Right renal pelvis (tissue), 4 donors: Measurements from ENCODE around the gene CNNM3. TPM values are rescaled to one million over a fixed set of nuclear protein-coding genes. Genes with fewer than 3 reads are reported as not detected.
A peak's percentile ranks its signal among the peaks of the same experiment; 100 is the strongest.
"Not testable (repeated sequence)": the region's sequence is repeated elsewhere in the genome, so short reads cannot be mapped to it uniquely, and the experiment has no call there.

ENCODE experiments used
- DNase-seq, 4 donors: peaks; one replicate each; pipeline ENCODE4 v3.0.0-alpha.2; 2013; ENCODE audit warnings: low read depth in 4 of 4, low spot score in 3 of 4, missing footprints in 1 of 4
- polyA plus RNA-seq, 4 donors: library from polyadenylated mRNA; unstranded; fragments of 120-200 nt; gene quantifications; one replicate each; pipeline ENCODE4 v1.2.1, GENCODE V29; 2013; ENCODE audit not compliant: insufficient read length in 4 of 4

The CNNM3 gene
- polyA plus RNA-seq, 4 donors = 29.5 to 40.1 (median 32.7) TPM

GRCh38 chr2:96798733-96799622 is 17.1 kb upstream of the CNNM3 start:
- no peak for DNase-seq

- DNase-seq = no peak
Observed at GRCh38 chr2:96799623-96799935, 16.5 kb upstream of the CNNM3 start.

DNA sequence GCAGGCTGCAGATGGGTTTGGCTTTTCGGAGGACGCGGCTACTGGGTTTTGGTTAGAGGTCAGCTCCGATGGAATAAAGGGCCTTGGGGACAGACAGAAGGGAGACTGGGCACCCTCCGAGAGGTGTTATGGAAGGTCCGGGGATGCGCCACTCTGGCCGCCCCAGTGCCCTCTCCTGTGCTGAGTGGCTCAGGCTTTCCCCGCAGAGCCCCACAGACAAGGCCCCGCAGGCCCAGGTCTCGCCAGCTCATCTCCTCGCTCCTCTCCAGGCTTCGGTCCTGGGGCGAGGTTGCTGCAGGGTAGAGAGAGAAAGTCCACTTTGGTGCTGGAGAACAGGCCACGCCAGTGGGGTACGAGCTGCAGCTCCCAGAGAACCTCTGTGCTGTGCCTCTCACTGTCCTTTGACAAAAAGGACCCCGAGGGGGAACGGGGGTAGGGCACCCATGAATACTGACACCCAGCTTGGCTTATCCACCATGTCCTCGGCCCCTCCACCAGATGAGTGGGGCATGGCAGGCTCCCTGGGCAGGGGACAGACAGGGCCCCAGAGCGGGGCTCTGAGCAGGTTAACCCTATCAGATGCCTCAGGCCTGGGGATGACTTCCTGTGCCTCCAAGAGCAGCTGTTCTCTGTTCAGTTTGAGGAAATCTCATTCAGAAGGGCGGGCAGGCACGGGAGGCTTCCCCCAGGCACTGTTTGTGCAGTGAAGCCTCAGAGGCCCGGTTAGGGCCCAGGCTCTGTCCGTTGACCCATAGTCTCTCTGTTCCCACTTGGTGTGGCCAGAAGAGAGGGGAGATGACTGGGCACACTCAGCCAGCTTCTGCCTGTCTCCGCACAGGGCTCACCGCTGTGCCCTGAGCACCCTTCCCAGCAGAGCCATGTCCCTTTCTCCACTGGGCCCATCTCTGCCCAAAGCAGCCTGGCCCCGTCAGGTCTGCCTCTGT is 15.7 kb upstream of the CNNM3 start:
- DNase-seq = no peak

DNA sequence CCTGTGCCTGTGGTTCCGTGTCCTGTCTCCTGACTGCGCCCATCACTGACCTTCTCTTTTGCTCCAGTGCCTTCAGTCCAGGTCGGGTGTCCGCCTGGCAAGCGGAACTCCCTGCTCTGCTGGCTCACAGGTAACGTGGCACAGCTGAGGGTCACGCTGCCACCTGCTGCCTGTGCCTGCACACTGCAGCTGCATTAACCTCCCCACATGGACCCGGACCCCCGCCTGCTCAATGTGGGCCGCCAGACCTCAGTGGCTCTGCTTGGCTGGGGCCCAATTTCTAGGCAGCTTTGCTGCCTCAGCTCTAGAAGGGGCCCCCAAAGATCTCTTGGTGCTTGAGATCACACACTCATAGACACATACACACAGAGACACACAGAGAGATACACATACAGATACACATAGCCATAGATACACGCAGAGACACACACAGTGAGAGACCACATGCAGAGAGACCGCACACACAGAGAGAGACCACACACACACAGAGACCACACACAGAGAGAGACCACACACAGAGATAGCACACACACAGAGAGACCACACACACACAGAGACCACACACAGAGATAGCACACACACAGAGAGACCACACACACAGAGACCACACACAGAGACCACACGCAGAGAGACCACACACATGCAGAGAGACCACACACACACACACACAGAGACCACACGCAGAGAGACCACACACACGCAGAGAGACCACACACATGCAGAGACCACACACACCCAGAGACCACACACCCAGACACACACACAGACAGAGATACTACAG is 14.9 kb upstream of the CNNM3 start:
- peak in 2 of 4 donors; percentile 40 to 53 for DNase-seq

DNA sequence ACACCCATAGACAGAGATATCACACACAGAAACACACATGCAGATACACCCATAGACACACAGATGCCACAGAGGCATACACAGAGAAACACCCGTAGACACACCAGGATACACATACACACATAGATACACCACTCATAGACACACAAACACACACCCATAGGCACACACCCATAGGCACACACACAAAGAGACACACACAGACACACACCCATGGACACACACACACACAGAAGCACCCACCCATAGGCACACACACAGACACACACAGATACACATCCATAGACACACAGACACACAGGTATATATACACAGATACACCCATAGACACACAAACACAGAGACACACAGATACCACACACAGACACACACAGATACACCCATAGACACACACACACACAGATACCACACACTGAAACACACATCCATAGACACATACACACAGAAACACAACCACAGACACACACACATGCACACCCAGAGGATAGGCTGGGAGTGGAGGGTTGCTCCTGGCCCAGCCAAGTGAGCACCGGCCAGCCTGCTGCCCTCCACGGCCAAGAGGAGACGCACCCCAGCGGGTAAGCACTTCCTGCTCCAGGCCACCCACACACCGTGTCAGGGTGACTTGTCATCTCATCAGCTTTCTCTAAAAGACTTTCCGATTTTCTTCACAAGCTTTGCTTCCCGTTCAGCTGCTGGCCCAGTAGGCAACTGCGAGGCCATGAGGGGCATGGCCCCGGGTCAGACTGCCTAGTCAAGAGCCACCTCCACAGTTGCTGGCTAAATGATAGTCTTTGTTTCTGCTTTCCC is 14.1 kb upstream of the CNNM3 start:
- no peak for DNase-seq

DNA sequence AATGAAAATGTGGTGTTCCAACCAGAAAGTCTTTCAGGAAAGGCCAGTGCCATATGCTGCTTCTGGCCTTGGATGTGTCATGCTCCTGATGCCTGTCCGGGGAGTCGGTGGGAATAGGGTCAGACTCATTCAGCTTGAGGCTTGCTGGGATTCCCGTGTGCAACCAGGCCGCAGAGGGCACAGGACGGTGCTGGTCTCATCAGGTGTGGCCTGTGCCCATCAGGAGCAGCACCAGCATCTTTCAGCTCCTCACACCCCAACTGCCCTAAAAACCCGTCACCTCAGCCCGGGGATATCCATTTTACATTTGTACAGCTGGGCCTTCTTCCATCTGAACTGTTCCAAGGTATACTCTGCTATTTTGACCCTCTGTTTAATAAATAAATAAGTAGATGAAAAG is 13.3 kb upstream of the CNNM3 start:
- no peak for DNase-seq

- DNase-seq = no peak
Observed at GRCh38 chr2:96804986-96805385, 11.1 kb upstream of the CNNM3 start.

DNA sequence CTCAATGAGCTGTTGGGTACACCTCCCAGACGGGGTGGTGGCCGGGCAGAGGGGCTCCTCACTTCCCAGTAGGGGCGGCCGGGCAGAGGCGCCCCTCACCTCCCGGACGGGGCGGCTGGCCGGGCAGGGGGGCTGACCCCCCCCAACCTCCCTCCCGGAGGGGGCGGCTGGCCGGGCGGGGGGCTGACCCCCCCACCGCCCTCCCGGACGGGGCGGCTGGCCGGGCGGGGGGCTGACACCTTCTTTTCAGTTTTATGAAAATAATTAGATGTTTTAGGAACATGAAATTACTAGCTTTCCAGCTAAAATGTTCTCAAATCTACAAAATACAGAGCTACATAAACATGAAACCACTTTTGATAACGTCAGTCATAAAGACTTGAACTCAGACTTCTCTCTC is 10.1 kb upstream of the CNNM3 start:
- not testable (repeated sequence) for DNase-seq

- DNase-seq = no peak
Observed at GRCh38 chr2:96806468-96807126, 9.5 kb upstream of the CNNM3 start.

DNA sequence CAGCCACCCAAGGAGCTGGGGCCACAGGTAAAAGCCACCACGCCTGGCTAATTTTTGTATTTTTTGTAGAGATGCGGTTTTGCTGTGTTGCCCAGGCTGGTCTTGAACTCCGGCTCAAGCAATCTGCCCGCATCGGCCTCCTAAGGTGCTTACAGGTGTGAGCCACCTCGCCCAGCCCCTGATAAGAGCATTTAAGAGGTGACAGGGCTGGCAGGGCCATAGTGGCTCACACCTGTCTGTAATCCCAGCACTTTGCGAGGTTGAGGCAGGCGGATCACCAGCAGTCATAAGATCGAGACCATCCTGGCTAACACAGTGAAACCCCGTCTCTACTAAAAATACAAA is 9.0 kb upstream of the CNNM3 start:
- DNase-seq = no peak

DNA sequence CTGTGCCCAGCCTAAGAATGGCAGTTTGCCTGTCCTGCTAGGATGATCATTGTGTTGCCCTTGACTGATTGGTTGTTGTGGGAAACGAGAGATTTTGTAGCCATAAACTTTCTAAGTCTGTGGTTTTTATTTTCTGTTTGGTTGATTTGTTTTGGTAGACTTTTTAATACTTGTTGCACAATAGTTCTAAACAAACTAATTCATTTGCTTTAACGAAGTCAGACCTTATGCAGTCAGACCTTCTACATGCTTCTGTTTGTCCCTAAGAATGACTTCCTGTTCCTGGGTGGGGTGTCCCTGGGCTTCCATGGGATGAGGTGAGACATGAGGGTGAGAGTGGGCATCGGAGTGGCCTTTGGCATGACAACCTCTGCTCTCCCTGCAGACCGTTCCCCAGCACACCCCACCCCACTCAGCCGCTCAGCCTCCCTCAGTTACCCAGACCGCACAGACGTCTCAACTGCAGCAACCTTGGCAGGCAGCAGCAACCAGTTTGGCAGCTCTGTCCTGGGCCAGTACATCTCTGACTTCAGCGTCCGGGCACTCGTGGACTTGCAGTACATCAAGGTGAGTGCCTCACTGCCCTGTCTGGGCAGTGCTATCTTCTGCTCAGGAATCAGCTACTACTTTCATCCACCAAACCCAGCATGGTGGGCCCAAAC is 7.8 kb upstream of the CNNM3 start:
- no peak for DNase-seq

- no peak for DNase-seq
Observed at GRCh38 chr2:96809216-96809882, 6.7 kb upstream of the CNNM3 start.

DNA sequence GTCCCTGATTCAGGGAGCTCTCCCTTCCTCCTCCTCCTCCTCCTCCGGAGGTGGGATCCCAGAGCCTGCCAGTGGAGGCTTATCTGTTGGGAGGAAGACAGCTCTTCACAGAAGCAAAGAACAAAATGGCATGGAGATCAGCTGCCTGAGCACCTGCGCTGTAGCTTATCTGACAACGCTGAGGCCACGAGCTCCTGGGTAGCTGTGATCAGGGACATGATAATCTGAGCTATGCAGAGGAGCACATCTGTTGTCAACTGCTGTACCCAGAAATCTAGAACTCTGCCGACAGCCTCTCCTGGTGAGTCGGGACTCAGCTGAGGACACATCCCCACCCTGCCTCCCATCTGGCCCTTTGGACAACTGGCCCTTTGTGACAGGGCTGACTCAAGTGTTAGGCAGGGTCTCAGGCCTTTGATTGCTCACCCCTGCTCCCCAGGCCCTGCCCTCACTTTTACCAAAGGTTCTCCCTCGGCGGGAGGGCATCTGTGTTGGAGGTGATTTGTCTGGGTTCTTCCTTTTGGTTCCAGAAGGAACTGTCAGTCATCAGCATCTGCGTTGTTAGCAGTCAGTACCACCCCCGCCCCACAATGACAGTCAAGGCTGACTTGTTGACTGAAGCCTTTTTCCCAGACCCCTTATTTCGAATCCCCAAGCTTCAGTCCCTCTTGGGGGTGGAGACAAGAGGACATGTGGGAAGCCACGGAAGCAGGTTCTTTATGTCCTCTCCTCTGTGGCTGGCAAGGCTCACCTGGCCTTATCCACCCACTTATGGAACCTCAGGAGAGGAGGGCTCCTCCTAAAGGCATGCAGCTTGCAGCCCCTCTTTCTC is 5.9 kb upstream of the CNNM3 start:
- DNase-seq = no peak

GRCh38 chr2:96810783-96811192 is 5.3 kb upstream of the CNNM3 start:
- no peak for DNase-seq

DNA sequence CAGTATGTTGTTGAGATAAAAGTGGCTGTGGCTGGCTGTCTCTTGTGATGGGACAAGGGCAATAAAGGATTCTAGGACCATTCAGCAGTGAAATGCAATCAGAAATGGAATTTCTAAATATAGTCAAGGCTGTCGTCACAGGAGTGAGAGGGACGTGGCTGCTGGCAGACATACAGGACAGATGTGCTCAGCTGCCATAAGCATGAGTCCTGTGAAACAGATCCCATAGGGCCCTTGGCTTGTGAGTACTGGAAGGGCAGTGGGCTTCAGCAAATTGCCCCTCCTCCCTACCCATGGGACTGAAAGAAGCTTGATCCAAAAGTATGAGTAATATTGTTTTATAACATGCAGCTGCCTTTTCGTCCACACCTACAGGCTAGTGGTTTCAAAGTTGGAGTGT is 4.2 kb upstream of the CNNM3 start:
- DNase-seq = no peak

GRCh38 chr2:96813656-96814055 is 2.4 kb upstream of the CNNM3 start:
- no peak for DNase-seq

DNA sequence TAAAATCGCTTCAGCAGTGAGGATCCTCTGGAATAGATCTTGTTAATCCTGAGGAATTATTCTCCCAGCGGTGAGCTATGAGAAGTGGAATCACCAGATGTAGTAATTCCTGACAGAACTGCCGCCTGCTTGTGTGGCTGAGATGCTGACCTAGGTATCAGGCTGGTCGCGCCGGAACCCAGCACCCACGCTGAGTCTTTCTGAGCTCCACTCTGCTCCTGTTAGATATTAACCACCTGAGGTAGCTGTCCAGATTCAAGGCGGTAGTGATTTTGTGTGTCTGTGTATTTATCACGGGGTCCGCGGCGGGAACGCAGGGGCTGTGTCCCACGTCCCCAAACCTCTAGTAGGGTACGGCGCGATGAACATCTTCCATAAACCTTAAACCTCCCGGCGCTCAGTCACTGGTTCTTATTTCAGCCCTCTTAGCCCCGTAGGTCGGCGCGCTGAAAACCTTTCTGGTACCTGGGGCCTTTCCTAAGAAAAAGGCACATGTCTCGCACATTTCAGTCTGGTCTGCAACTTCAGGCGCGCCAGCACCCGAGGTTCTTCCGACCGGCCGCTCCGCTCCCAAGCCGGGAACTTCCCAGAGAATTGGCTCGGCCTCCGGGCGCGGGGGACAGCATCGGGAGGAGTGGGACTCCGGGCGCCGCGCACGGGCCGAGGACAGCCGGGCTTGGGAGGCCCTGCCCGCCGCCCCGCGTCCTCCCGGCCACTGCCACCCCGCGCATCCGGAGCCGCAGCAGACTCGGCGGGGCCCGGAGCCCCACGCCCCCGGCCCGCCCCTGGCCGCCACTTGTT is 542 bp upstream of the CNNM3 start:
- DNase-seq = no peak
